PC-9 (cell line): ENCODE measurements around the gene STXBP5L. TPM values are rescaled to one million over a fixed set of nuclear protein-coding genes. Genes with fewer than 3 reads are reported as not detected.
"Not testable (repeated sequence)": the region's sequence is repeated elsewhere in the genome, so short reads cannot be mapped to it uniquely, and the experiment has no call there.

Source experiments
- BruUV-seq: library from RNA; stranded (reverse); fragments of 400-500 nt; replicated peaks from 2 replicates; lab custom pipeline; 2021; lab: Mats Ljungman, UMichigan
- CTCF ChIA-PET: fragments of 300-600 bp; sonication (Branson Sonifier 250); formaldehyde crosslinking; loops from one replicate; lab custom pipeline; 2022; ENCODE audit warnings: antibody characterized with exemption; lab: Charles Lee
- POLR2A ChIA-PET: fragments of 300-600 bp; sonication (Branson Sonifier 250); formaldehyde crosslinking; loops from one replicate; lab custom pipeline; 2022; ENCODE audit warnings: antibody characterized with exemption; ENCODE audit not compliant: unreplicated experiment; lab: Charles Lee
- DNase-seq, 2 experiments: peaks; one replicate each; pipeline versions ENCODE4 v3.0.0 to v3.0.0-alpha.2; 2015 to 2022; ENCODE audit warnings: mixed read lengths in 1 of 2
- H2AFZ ChIP-seq: fragments of 200-600 bp; sonication (generic); 2 replicates; pipeline ENCODE4 v1.8.1; 2017; ENCODE audit warnings: antibody characterized with exemption
- H3F3A ChIP-seq: fragments of 200-600 bp; sonication (generic); 2 replicates; pipeline ENCODE4 v1.8.1; 2017; ENCODE audit warnings: antibody characterized with exemption, mild to moderate bottlenecking, low read depth; ENCODE audit not compliant: insufficient read depth
- H3K27ac ChIP-seq: fragments of 200-600 bp; sonication (generic); 2 replicates; pipeline ENCODE4 v1.6.1; 2016; ENCODE audit warnings: mixed run types
- H3K27me3 ChIP-seq: fragments of 200-600 bp; sonication (generic); 2 replicates; pipeline ENCODE4 v1.6.1; 2016; ENCODE audit warnings: low read depth, mixed run types; ENCODE audit not compliant: insufficient read depth
- H3K36me3 ChIP-seq: fragments of 200-600 bp; sonication (generic); 2 replicates; pipeline ENCODE4 v1.6.1; 2016; ENCODE audit warnings: low read depth, mixed run types
- H3K4me1 ChIP-seq: fragments of 200-600 bp; sonication (generic); replicated peaks from 2 replicates; pipeline ENCODE4 v1.6.1; 2016; ENCODE audit warnings: mixed run types; ENCODE audit not compliant: insufficient read depth
- H3K4me2 ChIP-seq: fragments of 200-600 bp; sonication (generic); 2 replicates; pipeline ENCODE4 v1.6.1; 2017; ENCODE audit warnings: mixed run types
- H3K4me3 ChIP-seq: fragments of 200-600 bp; sonication (generic); 2 replicates; pipeline ENCODE4 v1.6.1; 2016; ENCODE audit warnings: mixed run types
- H3K79me2 ChIP-seq: fragments of 200-600 bp; sonication (generic); 2 replicates; pipeline ENCODE4 v1.6.1; 2017; ENCODE audit warnings: low read depth, mixed run types
- H3K9me2 ChIP-seq: fragments of 200-600 bp; sonication (generic); 2 replicates; pipeline ENCODE4 v1.8.1; 2017; ENCODE audit warnings: mild to moderate bottlenecking; ENCODE audit not compliant: insufficient read depth
- H3K9me3 ChIP-seq: fragments of 200-600 bp; sonication (generic); 2 replicates; pipeline ENCODE4 v1.8.1; 2016; ENCODE audit warnings: low read depth; ENCODE audit not compliant: insufficient read depth
- H4K20me1 ChIP-seq: fragments of 200-600 bp; sonication (generic); 2 replicates; pipeline ENCODE4 v1.8.1; 2017; ENCODE audit not compliant: insufficient read depth
- EZH2 ChIP-seq: fragments of 200-600 bp; sonication (generic); IDR thresholded peaks from 2 replicates; pipeline ENCODE4 v1.8.0; 2017; ENCODE audit warnings: antibody characterized with exemption, low read depth
- intact Hi-C: fragments of 100-400 bp; cut with micrococcal nuclease; formaldehyde crosslinking; loops from one replicate; pipeline ENCODE4 v1.10.0; 2022; ENCODE audit not compliant: unreplicated experiment
- total RNA-seq: library from RNA; stranded (reverse); gene quantifications from 2 replicates; pipeline ENCODE4 v1.2.3, GENCODE V29; 2021
- TF ChIP-seq, protein P1 (sequence below): fragments of 200-600 bp; sonication (generic); conservative IDR thresholded peaks from 2 replicates; pipeline ENCODE4 v1.6.1; 2017; ENCODE audit warnings: mixed run types, antibody characterized with exemption, mild to moderate bottlenecking, moderate library complexity

Gene STXBP5L
- total RNA-seq, 1 experiment from 2014 or later: not detected

- no peak overlapping the region for H3K4me2 ChIP-seq
- no peak for DNase-seq
- H3K27ac ChIP-seq: no peak overlapping the region
- H3K4me1 ChIP-seq: no peaks in the 10 kb centered on the region
- H3K27me3 ChIP-seq: no peaks in the 10 kb centered on the region
- no peaks in the 10 kb centered on the region for H3K9me2 ChIP-seq
- no peaks in the 10 kb centered on the region for H3K79me2 ChIP-seq
- H2AFZ ChIP-seq: no peak overlapping the region
- ChIA-PET CTCF (no interaction called here), POLR2A (no interaction called here)
- no TSS peak for BruUV-seq
- H3F3A ChIP-seq: no peaks in the 10 kb centered on the region
- no peaks in the 10 kb centered on the region for H3K9me3 ChIP-seq
- H4K20me1 ChIP-seq: no peaks in the 10 kb centered on the region
- peaks cover 3% of the 10 kb centered on the region; the same call in 1 of the 2 replicates for H3K36me3 ChIP-seq
- no peak for TF ChIP-seq EZH2
- TF ChIP-seq, protein P1, sequence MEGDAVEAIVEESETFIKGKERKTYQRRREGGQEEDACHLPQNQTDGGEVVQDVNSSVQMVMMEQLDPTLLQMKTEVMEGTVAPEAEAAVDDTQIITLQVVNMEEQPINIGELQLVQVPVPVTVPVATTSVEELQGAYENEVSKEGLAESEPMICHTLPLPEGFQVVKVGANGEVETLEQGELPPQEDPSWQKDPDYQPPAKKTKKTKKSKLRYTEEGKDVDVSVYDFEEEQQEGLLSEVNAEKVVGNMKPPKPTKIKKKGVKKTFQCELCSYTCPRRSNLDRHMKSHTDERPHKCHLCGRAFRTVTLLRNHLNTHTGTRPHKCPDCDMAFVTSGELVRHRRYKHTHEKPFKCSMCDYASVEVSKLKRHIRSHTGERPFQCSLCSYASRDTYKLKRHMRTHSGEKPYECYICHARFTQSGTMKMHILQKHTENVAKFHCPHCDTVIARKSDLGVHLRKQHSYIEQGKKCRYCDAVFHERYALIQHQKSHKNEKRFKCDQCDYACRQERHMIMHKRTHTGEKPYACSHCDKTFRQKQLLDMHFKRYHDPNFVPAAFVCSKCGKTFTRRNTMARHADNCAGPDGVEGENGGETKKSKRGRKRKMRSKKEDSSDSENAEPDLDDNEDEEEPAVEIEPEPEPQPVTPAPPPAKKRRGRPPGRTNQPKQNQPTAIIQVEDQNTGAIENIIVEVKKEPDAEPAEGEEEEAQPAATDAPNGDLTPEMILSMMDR: no peak
- no peak overlapping the region for H3K4me3 ChIP-seq
- intact Hi-C loops: no loop called here
Observed at GRCh38 chr3:121436074-121436473, 528.1 kb downstream of the STXBP5L start.

DNA sequence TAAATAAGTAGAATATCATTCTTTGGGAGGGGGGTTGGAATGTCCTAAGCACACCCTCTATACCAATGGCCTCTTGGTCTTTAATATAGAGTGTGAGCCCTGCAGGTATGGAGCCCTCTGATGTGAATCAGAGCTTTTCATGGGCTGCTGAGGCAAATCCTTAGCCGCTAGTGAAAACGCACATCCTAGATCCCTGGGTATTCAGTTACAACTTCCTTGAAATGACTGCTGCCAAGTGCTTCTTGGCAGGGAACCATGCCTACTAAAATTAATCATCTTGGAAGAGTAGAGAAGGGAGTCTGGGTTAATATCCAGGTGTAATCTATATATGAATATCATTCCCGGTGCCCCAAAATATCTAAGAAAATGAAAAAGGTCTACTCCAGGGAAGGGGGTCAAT lies 528.6 kb downstream of the STXBP5L start:
- Histone ChIP-seq H3K79me2 (no peaks in the 10 kb centered on the region), H3K4me1 (no peaks in the 10 kb centered on the region), H4K20me1 (no peaks in the 10 kb centered on the region), H3K9me3 (no peaks in the 10 kb centered on the region), H3K9me2 (no peaks in the 10 kb centered on the region), H3K36me3 (no peaks in the 10 kb centered on the region; the same call in 1 of the 2 replicates), H3K27me3 (no peaks in the 10 kb centered on the region), H3K4me3 (no peak overlapping the region), H3K27ac (no peak overlapping the region), H2AFZ (no peak overlapping the region), H3K4me2 (no peak overlapping the region), H3F3A (no peaks in the 10 kb centered on the region)
- no TSS peak for BruUV-seq
- TF ChIP-seq, protein P1: no peak
- TF ChIP-seq EZH2: no peak
- POLR2A ChIA-PET: no interaction called here
- intact Hi-C loops: no loop called here
- CTCF ChIA-PET: no interaction called here
- DNase-seq: no peak

DNA sequence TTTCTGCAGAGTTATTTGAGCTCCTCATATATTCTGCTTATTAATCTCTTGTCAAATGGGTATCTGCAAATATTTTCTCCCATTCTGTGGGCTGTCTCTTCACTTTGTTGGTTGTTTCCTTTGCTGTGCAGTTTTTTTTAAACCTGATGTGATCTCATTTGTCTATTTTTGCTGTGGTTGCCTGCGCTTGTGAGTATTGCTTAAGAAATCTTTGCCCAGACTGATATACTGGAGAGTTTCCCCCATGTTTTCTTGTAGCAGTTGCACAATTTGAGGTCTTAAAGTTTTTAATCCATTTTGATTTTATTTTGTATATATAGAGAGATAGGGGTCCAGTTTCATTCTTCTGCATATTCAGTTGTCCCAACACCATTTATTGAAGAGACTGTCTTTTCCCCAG lies 535.5 kb downstream of the STXBP5L start:
- H3K9me3 ChIP-seq: no peaks in the 10 kb centered on the region
- no peak overlapping the region for H2AFZ ChIP-seq
- DNase-seq: no peak
- no peaks in the 10 kb centered on the region for H4K20me1 ChIP-seq
- no peaks in the 10 kb centered on the region for H3K4me1 ChIP-seq
- H3K4me3 ChIP-seq: no peak overlapping the region
- no peaks in the 10 kb centered on the region for H3K79me2 ChIP-seq
- no peaks in the 10 kb centered on the region for H3K36me3 ChIP-seq
- no peak overlapping the region for H3K4me2 ChIP-seq
- no TSS peak for BruUV-seq
- H3K27me3 ChIP-seq: no peaks in the 10 kb centered on the region
- no peaks in the 10 kb centered on the region for H3K9me2 ChIP-seq
- intact Hi-C loops: no loop called here
- no peak for TF ChIP-seq EZH2
- TF ChIP-seq, protein P1: no peak
- CTCF ChIA-PET: no interaction called here
- H3K27ac ChIP-seq: no peak overlapping the region
- H3F3A ChIP-seq: no peaks in the 10 kb centered on the region
- POLR2A ChIA-PET: no interaction called here

GRCh38 chr3:121451752-121452151 lies 543.7 kb downstream of the STXBP5L start:
- H2AFZ ChIP-seq, H3K27ac ChIP-seq, intact Hi-C loops, H3F3A ChIP-seq, H3K9me2 ChIP-seq, H3K79me2 ChIP-seq, H3K4me2 ChIP-seq, H4K20me1 ChIP-seq, H3K27me3 ChIP-seq, H3K9me3 ChIP-seq, H3K36me3 ChIP-seq, POLR2A ChIA-PET, DNase-seq, BruUV-seq, H3K4me1 ChIP-seq, CTCF ChIA-PET, H3K4me3 ChIP-seq: not testable (repeated sequence)
